Activated naive CD4-positive, alpha-beta T cell treated with Interleukin-2 at 50 U/mL for 16 hours (primary cell): Measurements from ENCODE around the gene STX12.
"Not testable (repeated sequence)": the region's sequence is repeated elsewhere in the genome, so short reads cannot be mapped to it uniquely, and the experiment has no call there.

Experiments used
- DNase-seq: peaks from one replicate; pipeline ENCODE4 v3.0.0-alpha.2; 2020

The STX12 gene

GRCh38 chr1:27772932-27773825 is at the start of gene STX12:
Gene STX12 (plus strand): TSS chr1:27773219. CDS start chr1:27773308, 89 bp downstream.
- DNase-seq = peak; percentile 99

GRCh38 chr1:27724961-27725373 is 48.1 kb upstream of the STX12 start:
- DNase-seq = no peak

GRCh38 chr1:27725374-27726172 is 47.4 kb upstream of the STX12 start, which contains the start of gene FAM76A:
Gene FAM76A (plus strand): TSS chr1:27725961. CDS start chr1:27726081, 120 bp downstream.
- DNase-seq = peak; percentile 99

GRCh38 chr1:27726173-27727044 is 46.6 kb upstream of the STX12 start:
- DNase-seq = peak; percentile 49

GRCh38 chr1:27727126-27727525 is 45.9 kb upstream of the STX12 start:
- DNase-seq = no peak

GRCh38 chr1:27736252-27736651 is 36.8 kb upstream of the STX12 start:
- DNase-seq = no peak

GRCh38 chr1:27741121-27741520 is 31.9 kb upstream of the STX12 start:
- DNase-seq = no peak

- DNase-seq = no peak
Observed at GRCh38 chr1:27744556-27744955, 28.5 kb upstream of the STX12 start.

GRCh38 chr1:27745466-27745865 is 27.6 kb upstream of the STX12 start:
- DNase-seq = no peak

GRCh38 chr1:27752360-27752759 is 20.7 kb upstream of the STX12 start:
- no peak for DNase-seq

GRCh38 chr1:27755286-27755685 is 17.7 kb upstream of the STX12 start:
- no peak for DNase-seq

GRCh38 chr1:27755865-27756264 is 17.2 kb upstream of the STX12 start:
- DNase-seq = no peak

- DNase-seq = no peak
Observed at GRCh38 chr1:27759236-27759635, 13.8 kb upstream of the STX12 start.

- no peak for DNase-seq
Observed at GRCh38 chr1:27760426-27760825, 12.6 kb upstream of the STX12 start.

- no peak for DNase-seq
Observed at GRCh38 chr1:27762033-27762432, 11.0 kb upstream of the STX12 start.

- no peak for DNase-seq
Observed at GRCh38 chr1:27763358-27763757, 9.7 kb upstream of the STX12 start.

GRCh38 chr1:27770293-27770830 is 2.7 kb upstream of the STX12 start:
- DNase-seq = no peak

- DNase-seq = no peak
Observed at GRCh38 chr1:27772036-27772931, 735 bp upstream of the STX12 start.

GRCh38 chr1:27773826-27774445 is 917 bp downstream of the STX12 start:
- no peak for DNase-seq

GRCh38 chr1:27774654-27775053 is 1.6 kb downstream of the STX12 start:
- no peak for DNase-seq

- DNase-seq = not testable (repeated sequence)
Observed at GRCh38 chr1:27775336-27775735, 2.3 kb downstream of the STX12 start.
